HFF-Myc (cell line): ENCODE measurements around the gene CA14.

Source experiments
- DNase-seq: peaks from one replicate; pipeline ENCODE4 v3.0.0-alpha.2; 2011; ENCODE audit warnings: low read depth; ENCODE audit errors: extremely low read depth
- H3K4me3 ChIP-seq: replicated peaks from 2 replicates; pipeline ENCODE4 v1.5.1; 2011; ENCODE audit warnings: low read depth, mild to moderate bottlenecking, control low read depth, low read length
- TF ChIP-seq, protein P1 (sequence below): IDR thresholded peaks from 2 replicates; pipeline ENCODE4 v1.5.1; 2012; ENCODE audit warnings: mild to moderate bottlenecking, low read depth, low read length, control low read depth; ENCODE audit errors: missing control alignments

Gene CA14

DNA sequence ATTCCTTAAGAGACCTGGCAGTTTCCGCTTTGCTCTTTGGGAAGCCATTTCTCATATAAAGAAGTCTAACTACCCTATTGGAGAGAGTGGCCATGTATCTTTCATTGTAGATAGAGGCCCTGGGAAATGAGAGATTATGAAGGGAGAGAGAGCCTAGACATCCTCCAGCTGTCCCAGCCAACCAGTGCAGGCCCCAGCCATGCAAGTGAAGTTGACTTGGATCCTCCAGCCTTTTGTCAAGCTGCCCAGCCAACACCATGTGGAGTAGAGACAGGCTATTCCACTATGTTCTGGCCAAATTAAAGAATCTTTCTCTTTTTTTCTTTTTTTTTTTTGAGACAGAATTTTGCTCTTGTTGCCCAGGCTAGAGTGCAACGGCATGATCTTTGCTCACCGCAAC lies 14.6 kb upstream of the CA14 start:
- no peak overlapping the region for H3K4me3 ChIP-seq
- TF ChIP-seq, protein P1, sequence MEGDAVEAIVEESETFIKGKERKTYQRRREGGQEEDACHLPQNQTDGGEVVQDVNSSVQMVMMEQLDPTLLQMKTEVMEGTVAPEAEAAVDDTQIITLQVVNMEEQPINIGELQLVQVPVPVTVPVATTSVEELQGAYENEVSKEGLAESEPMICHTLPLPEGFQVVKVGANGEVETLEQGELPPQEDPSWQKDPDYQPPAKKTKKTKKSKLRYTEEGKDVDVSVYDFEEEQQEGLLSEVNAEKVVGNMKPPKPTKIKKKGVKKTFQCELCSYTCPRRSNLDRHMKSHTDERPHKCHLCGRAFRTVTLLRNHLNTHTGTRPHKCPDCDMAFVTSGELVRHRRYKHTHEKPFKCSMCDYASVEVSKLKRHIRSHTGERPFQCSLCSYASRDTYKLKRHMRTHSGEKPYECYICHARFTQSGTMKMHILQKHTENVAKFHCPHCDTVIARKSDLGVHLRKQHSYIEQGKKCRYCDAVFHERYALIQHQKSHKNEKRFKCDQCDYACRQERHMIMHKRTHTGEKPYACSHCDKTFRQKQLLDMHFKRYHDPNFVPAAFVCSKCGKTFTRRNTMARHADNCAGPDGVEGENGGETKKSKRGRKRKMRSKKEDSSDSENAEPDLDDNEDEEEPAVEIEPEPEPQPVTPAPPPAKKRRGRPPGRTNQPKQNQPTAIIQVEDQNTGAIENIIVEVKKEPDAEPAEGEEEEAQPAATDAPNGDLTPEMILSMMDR: no peak
- no peak for DNase-seq

DNA sequence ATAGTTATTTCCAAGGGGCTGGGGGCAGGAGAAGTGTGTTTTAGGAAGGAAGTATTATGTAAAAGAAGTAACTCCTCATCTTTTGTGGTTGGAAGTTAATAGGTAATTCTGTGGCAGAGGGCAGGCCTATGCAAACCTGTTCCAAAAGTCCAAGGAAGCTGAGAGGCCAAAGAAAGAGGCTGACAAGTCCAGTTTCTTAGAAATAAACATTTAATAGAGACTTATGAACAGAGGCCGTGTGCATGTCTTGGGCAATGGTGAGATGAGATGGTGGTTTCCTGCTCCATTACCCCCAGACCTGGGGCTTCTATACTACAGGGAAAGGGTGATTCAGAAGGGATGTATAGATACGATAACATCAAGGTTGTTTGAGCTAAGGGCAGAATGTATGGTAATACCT lies 7.6 kb upstream of the CA14 start:
- no peak for DNase-seq
- TF ChIP-seq, protein P1: no peak
- no peak overlapping the region for H3K4me3 ChIP-seq

DNA sequence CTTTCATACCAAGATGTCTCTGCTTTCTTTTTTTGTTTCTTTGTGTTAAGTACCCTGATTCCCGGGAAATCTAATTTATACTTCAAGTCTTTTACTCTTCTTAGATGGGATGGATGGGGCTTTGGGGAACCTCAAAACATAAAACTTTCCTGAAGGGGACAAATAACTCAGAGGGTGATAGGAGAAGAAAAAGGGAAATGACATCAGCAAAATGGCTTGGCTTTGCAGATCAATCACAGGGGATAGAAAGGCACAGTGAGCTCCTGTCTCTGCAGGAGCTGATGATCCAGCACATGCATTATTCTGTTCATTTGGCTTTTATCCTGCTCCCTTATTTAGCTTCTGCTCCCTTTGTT lies 1.4 kb upstream of the CA14 start:
- no peak for DNase-seq
- TF ChIP-seq, protein P1: no peak
- no peak overlapping the region for H3K4me3 ChIP-seq

DNA sequence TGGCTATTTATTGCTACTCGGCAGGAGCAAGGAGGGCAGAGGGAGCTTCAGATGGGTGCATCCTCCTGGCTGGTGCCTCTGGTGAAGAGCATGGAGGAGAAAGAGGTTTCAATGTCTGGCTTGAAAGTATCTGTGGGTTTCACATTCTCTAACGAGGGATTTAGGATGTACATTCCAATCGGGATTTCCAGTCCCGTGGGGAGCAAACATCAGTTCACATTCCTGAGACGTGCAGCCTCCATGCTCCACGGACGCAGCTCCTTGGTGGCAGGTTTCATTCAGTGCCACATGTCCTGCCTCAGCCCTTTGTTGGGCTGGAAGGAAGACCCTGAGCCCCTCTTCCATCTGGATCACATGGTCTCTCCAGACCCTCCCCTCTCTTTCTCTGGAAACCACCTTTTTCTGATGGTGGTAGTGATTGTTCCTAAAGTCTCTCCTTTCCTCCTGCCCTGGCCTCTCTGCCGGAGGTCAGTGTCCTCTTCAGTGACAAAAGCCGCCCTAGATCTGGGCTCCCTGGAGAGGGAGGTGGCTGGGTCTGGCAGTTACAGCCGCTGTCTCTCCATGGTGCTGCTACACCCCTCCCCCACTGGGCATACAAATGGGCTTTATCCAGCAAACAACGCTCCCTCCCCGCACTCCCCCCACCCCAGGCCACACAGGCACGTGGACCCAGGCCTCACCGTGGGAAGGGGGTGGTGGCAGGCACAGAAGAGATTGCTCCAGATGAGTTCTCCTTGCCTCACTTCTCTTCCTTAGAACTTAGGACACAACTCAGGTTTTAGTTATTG lies 826 bp upstream of the CA14 start:
- TF ChIP-seq, protein P1: no peak
- H3K4me3 ChIP-seq: no peak overlapping the region
- no peak for DNase-seq

DNA sequence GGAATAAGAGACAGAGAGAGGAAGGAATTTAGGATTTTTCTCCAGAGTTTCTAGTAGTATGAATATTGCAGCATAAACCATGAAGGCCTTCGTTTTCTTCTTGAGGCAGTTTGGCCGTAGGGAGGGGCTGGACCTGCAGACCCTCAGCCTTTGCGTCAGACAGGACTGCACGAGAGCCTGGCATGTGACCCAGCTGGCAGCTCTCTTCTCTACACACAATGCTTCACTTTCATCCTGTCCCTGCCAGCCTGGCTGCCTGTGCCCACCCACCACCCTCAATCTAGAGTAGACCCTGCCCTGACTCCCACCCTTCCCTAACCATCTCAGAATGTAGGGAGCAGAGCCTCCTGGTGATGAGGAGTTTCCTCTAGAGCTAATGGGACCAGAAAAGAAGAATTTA lies 1.6 kb downstream of the CA14 start:
- TF ChIP-seq, protein P1: no peak
- DNase-seq: no peak
- H3K4me3 ChIP-seq: no peak overlapping the region

DNA sequence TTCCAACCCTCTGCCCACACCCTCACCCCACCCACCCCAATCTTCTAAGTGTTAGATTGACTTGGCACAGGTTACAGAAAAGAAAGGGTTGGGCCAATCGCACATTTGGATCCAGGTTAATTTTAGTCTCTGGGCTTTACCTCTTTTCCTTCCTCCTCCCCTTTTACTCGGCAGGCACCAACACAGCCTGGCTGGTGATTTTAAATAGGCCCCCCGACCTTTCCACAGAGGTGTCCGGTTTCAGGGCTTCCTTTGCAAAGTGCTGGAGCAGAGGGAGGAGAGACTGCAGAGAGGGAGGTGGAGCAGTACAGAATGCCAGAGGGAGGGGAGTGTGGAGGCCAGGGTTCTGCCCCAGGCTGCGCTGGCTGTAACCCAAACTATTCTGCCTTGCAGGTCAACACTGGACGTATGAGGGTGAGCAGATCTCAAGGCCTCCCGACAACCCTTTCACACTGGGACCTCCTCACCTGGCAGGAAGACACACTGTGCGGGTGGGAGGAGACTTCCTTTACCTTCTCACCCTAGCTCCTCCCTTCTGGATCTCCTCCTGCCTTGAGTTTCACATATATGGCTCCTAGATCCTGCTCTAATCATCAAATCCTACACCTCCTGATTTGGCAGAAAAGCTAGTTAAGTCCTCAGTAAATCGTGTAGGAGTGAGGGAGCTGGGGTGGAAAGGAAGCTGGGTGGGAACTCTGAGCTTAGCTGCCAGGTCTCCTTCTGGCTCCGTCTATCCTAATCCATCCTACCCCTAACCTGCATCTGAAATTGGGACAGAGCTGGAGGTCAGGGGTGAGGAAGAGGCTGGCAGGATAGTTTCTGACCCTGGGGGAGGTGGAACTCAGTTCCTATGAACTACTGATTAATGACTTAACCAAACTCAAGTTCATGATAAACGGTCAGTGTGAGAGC lies 2.4 kb downstream of the CA14 start:
- DNase-seq: no peak
- TF ChIP-seq, protein P1: no peak
- no peak overlapping the region for H3K4me3 ChIP-seq
